Measurements from ENCODE around the gene CPN1. TPM values are rescaled to one million over a fixed set of nuclear protein-coding genes. Genes with fewer than 3 reads are reported as not detected.
"Not testable (repeated sequence)": the region's sequence is repeated elsewhere in the genome, so short reads cannot be mapped to it uniquely, and the experiment has no call there.

The CPN1 gene
- total and polyA plus RNA-seq, 2 donors from 2014 or later = 0.43 TPM; not detected in 1

GRCh38 chr10:100128951-100129350 lies 47.3 kb upstream of the CPN1 start:
- Histone ChIP-seq H3K27me3 (ENCODE audit: control insufficient read depth, insufficient read depth, low read length) (no peaks in the 10 kb centered on the region), H3K36me3 (ENCODE audit: control insufficient read depth in 2 of 3, insufficient read depth in 3 of 3, low read length in 3 of 3) (no peaks in the 10 kb centered on the region), H3K4me3 (ENCODE audit: low read length in 3 of 3) (no peak overlapping the region), H3K4me1 (ENCODE audit: control insufficient read depth in 2 of 3, insufficient read depth in 2 of 3, low read depth in 1 of 3, low read length in 3 of 3) (no peaks in the 10 kb centered on the region), H3K9me3 (ENCODE audit: control insufficient read depth in 2 of 3, insufficient read depth in 1 of 3, low read length in 3 of 3) (no peaks in the 10 kb centered on the region), H3K9ac (ENCODE audit: low read length in 3 of 3) (no peak overlapping the region), H3K27ac (ENCODE audit: low read depth in 2 of 2, low read length in 2 of 2) (no peak overlapping the region)
- no peak for DNase-seq
- no peak for FAIRE-seq
- TF ChIP-seq CTCF (IDR thresholded peaks at IDR 0.05; ENCODE audit: borderline replicate concordance, extremely low read depth, insufficient read depth) = no peak
- intact Hi-C loops (cut with DNase I) = no loop called here

GRCh38 chr10:100125335-100125734 lies 43.7 kb upstream of the CPN1 start:
- H3K9ac ChIP-seq (ENCODE audit: low read length in 3 of 3); H3K4me1 ChIP-seq (ENCODE audit: control insufficient read depth in 2 of 3, insufficient read depth in 2 of 3, low read depth in 1 of 3, low read length in 3 of 3); intact Hi-C loops (cut with DNase I); H3K27ac ChIP-seq (ENCODE audit: low read depth in 2 of 2, low read length in 2 of 2); DNase-seq; H3K36me3 ChIP-seq (ENCODE audit: control insufficient read depth in 2 of 3, insufficient read depth in 3 of 3, low read length in 3 of 3); H3K4me3 ChIP-seq (ENCODE audit: low read length in 3 of 3); FAIRE-seq; H3K27me3 ChIP-seq (ENCODE audit: control insufficient read depth, insufficient read depth, low read length); H3K9me3 ChIP-seq (ENCODE audit: control insufficient read depth in 2 of 3, insufficient read depth in 1 of 3, low read length in 3 of 3): not testable (repeated sequence)

- DNase-seq = no peak
- H3K27ac ChIP-seq (ENCODE audit: low read depth in 2 of 2, low read length in 2 of 2) = no peak overlapping the region
- TF ChIP-seq CTCF (IDR thresholded peaks at IDR 0.05; ENCODE audit: borderline replicate concordance, extremely low read depth, insufficient read depth) = no peak
- no peaks in the 10 kb centered on the region for H3K4me1 ChIP-seq (ENCODE audit: control insufficient read depth in 2 of 3, insufficient read depth in 2 of 3, low read depth in 1 of 3, low read length in 3 of 3)
- no peaks in the 10 kb centered on the region for H3K27me3 ChIP-seq (ENCODE audit: control insufficient read depth, insufficient read depth, low read length)
- no peak for FAIRE-seq
- H3K4me3 ChIP-seq (ENCODE audit: low read length in 3 of 3) = no peak overlapping the region
- intact Hi-C loops (cut with DNase I) = no loop called here
- H3K36me3 ChIP-seq (ENCODE audit: control insufficient read depth in 2 of 3, insufficient read depth in 3 of 3, low read length in 3 of 3) = no peaks in the 10 kb centered on the region
- no peaks in the 10 kb centered on the region for H3K9me3 ChIP-seq (ENCODE audit: control insufficient read depth in 2 of 3, insufficient read depth in 1 of 3, low read length in 3 of 3)
- no peak overlapping the region for H3K9ac ChIP-seq (ENCODE audit: low read length in 3 of 3)
Measured at GRCh38 chr10:100124097-100124496, 42.4 kb upstream of the CPN1 start.

GRCh38 chr10:100122780-100123179 lies 41.1 kb upstream of the CPN1 start:
- no peaks in the 10 kb centered on the region for H3K4me1 ChIP-seq (ENCODE audit: control insufficient read depth in 2 of 3, insufficient read depth in 2 of 3, low read depth in 1 of 3, low read length in 3 of 3)
- H3K4me3 ChIP-seq (ENCODE audit: low read length in 3 of 3) = no peak overlapping the region
- no peak overlapping the region for H3K27ac ChIP-seq (ENCODE audit: low read depth in 2 of 2, low read length in 2 of 2)
- DNase-seq = no peak
- no peak for TF ChIP-seq CTCF (IDR thresholded peaks at IDR 0.05; ENCODE audit: borderline replicate concordance, extremely low read depth, insufficient read depth)
- H3K9me3 ChIP-seq (ENCODE audit: control insufficient read depth in 2 of 3, insufficient read depth in 1 of 3, low read length in 3 of 3) = no peaks in the 10 kb centered on the region
- H3K27me3 ChIP-seq (ENCODE audit: control insufficient read depth, insufficient read depth, low read length) = no peaks in the 10 kb centered on the region
- intact Hi-C loops (cut with DNase I) = no loop called here
- FAIRE-seq = no peak
- no peaks in the 10 kb centered on the region for H3K36me3 ChIP-seq (ENCODE audit: control insufficient read depth in 2 of 3, insufficient read depth in 3 of 3, low read length in 3 of 3)
- no peak overlapping the region for H3K9ac ChIP-seq (ENCODE audit: low read length in 3 of 3)
